ENCODE results near the gene SIX2.
"Not testable (repeated sequence)": the region's sequence is repeated elsewhere in the genome, so short reads cannot be mapped to it uniquely, and the experiment has no call there.

The SIX2 gene

DNA sequence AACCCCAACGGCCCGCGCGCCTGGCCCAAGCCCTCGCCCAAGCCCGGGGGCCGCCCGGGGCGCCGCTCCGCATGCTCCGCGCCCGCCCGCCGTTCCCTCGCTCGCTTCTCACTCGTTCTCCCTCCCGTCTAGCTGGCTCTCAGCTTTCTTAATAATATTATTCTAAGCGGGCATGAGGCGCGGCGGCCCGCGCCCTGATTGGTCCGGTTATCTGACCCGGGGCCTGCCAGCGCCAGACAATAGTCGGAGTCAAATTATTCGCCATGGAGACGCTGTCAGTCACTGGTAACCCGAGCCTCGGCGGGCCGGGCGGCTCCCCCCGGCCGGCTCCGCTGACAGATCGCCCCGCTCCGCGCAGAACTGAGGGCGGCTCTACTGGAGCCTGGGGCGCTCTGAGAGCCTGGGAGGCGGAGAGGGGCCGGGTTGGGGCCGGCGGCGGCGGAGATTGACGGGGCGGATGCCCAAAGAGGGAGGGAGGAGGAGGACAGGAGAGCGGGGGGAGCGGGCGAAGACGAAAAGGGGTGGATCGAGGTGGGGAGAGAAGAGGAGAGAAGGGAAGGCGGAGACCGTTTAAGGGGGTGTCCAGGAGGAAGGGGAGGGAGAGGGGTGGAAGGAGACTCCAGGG, at the start of gene SIX2:
Gene SIX2, minus strand, starts transcription at position 150 of the 625 bp plus-strand sequence. CDS start 342 bp downstream, outside the sequence.
- DNase-seq, result no peak

DNA sequence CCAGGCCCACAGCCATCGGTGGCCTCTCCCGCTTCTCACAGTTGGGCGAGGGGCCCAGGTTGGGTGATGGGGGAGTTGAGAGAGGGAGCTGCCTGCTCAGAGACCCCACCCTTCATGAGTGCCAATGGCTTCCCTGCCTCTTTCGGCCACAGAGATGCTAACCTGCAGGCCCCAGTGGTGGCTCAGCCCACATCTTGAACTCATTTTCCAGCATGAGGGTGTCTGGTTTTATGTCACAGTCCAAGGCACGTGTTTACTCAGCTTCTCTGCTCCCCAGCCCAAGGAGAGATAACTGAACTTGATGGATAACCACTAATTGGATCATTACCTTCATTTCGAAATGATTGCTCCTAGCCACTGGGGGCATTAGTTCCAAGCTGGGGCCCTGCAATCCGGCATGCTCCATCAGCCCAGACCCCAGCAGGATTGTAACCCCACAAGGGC, 45.9 kb upstream of the SIX2 start:
- no peak for DNase-seq

DNA sequence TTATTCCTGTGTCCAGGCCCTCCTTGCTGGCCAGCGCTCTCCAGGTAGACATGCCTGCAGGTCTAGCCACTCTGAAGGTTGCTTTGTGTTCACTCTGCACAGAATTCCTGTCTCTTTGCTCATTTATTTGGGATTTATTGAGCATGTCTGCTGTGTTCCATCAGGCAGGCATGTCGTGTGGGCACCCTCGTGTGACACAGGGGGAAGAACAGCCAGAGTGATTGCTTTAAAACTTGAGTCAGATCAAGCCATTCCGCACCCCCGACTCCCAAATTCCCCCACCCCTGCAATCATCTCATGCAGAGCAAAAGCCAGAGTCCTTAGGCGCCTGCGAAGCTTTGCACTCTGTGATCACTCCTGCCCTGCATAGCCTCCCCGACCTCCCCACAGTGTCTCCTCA, 44.7 kb upstream of the SIX2 start:
- no peak for DNase-seq

DNA sequence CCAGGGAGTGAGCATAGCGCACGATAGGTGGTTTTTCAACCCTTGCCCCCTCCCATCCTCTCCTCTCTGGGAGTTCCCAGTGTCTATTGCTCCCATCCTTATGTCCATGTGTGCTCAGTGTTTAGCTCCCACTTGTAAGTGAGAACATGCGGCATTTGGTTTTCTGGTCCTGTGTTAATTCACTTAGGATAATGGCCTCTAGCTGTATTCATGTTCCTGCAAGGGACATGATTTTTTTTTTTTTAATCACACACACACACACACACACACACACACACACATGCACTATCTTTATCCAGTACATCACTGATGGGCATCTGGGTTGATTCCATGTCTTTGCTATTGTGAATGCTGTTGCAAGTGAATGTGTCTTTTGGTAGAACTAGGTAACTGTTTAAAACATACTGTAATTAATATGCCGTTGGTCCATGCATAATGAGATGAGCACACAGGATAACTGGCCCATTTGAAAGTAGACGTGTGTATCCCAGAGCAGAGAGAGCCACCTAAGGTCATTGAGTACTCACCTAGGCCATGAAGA, 43.2 kb upstream of the SIX2 start:
- DNase-seq, result no peak

DNA sequence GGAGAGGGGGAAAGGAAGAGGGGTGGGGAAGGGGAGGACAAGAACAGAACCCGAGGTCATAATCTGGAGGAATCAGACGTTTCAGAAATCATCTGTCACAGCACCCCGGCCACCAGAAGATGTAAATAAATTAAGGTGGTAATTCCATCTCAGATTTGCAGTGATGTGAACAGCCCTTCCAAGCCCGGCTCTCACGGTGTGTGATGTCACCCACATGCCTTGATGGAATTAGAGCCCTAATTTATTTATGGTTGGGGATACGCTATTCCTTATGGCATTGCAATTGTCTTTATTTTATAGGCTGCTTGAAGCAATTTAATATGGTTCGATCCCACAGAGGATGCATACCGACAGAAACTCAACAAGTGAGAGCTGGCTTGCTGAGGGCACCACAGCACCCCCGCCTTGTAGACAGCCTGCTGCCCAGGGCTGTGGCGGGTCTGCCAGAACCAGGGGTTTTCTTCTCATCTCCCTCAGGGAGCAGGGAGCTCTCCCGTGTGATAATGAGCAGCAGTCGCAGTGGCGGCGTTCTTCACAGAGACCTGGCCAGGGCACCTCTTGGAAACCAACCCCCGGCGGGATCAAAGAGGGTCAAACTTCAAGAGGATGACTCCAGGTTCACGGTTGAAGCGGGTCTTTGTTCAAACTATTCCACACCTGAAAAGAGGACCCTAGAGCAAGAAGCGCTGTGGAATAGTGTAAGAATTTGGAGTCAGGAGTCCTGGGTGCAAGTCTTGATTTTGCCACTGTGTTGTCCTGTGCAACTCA, 40.5 kb upstream of the SIX2 start:
- DNase-seq, result no peak

DNA sequence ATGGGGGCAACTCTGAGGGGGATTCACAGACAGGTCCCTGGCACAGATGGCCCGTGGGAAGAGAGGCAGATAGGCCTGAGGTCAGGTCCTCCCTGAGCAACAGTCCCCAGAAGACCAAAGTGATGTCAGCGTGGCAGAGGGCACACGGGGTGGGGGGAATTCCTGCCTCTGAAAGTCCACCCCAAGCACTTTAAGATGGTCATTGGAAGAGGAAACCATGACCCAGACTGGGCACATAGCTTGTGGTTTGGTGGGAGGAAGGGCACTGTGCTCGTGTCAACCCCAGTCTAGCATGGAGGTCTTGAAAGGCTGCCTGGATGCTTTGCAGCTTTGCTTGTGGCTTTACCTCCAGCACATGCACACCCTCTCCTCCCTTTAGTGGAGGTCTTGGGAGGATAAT, 38.0 kb upstream of the SIX2 start:
- DNase-seq, result no peak

DNA sequence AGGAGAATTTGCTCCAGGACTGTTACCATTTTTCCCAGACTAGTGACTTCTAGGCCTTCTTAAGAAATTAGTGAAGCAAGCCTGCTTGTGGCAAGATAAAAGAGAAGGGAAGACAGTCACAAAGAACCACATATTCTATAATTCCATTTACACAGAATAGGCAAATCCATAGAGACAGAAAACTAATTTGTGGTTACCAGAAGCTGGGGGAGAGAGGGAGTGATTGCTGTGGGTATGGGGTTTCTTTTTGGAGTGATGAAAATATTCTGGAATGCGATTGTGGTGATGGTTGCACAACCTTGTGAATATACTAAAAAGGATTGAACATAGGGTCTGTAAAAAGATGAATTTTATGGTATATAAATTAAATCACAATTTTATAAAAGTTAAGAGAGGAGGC, 37.5 kb upstream of the SIX2 start:
- DNase-seq, result no peak

DNA sequence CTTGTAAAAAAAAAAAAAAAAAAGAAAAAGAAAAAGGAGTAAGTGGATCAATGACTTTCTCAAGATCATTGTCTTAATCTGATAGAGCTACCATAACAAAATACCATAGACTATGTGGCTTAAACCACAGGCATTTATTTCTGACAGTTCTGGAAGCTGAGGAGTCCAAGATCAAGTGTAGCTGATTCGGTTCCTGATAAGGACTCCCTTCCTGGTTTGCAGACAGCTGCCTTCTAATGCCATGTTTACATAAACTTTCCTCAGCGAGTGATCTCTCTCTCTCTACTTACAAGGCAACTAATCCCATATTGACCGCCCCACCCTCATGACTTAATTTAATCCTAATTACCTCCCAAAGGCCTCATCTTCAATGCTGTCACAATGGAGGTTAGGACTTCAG, 36.5 kb upstream of the SIX2 start:
- no peak for DNase-seq

DNA sequence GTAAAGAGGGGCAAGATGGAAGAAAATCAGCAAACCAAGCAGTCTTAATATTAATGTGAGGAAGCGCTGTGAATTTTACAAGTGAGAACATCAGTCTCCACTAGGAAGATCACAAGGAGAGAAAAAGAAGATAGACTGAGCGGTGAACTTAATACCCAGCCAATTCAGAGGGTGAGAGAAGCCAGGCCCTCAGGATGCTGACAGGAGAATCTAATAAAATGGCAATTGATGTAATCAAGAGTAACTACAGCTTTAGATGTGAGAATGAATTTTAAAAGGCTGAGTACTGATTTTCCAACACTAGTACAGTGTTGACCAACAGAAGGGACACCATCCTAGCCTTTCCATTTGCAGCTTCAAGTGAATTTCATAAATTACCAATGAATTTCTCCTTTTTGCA, 35.7 kb upstream of the SIX2 start:
- no peak for DNase-seq

DNA sequence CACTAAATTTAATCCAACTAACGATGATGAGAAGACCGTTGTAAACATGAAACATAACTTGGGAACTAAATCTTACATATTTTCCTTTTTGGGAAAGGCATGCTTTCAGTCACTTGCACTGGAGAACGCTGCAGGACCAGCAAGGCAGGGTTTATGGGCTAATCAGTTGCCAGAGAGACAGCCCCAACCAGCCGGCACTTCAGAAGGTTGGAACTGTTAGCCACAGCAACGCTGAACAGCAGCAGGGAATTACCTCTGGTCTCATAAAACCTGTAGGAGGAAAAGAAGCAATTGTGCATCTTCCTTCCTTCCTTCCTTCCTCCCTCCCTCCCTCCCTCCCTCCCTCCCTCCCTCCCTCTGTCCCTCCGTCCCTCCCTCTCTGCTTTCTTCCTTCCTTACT, 33.9 kb upstream of the SIX2 start:
- no peak for DNase-seq

DNA sequence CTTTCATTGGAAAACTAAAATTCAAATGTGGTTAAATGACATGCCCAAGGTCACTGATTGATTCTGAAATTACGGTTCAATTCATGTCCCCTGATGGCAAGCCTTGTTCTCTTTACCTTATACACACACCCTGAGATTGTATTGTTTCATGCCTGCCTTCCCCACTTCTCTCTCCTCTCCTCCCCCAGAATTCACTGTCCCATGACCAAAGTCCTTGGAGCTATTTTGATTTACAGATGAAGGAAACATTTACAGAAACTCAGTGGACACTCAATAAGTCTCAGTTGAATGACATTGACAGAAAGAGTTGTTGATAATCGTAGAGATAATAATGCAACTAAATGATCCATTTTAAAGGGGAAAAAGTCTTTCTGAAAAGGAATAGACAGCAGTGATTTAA, 33.1 kb upstream of the SIX2 start:
- DNase-seq, result no peak

DNA sequence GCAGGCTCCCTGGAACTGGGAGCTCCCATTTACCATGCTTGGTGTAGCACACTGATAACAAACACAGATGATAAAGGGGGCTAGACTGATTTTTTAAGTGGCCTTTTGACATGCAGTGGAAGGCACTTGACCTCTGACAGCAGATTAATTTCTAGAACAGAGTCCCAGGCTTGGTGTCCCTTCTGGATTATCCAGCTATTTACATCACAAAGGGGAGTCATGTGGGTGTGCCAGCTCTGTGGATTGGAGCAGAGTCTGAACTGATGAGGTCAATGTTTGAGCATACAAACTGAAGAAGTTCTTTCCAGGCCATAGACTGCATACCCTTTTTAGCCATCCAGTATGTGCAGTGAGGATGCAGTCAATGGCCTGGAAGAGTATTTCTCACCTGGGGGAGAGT, 31.5 kb upstream of the SIX2 start:
- no peak for DNase-seq

DNA sequence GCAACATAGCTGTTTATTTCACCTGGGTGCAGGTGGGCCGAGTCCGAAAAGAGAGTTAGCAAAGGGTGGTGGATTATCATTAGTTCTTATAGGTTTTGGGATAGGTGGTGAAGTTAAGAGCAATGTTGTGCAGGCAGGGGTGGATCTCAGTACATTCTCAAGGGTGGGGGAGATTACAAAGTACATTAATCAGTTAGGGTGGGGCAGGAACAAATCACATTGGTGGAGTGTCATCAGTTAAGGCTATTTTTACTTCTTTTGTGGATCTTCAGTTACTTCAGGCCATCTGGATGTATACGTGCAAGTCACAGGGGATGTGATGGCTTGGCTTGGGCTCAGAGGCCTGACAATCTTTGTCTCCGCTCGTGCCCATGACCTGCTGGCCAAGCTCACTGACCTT, 30.6 kb upstream of the SIX2 start:
- DNase-seq, result not testable (repeated sequence)

DNA sequence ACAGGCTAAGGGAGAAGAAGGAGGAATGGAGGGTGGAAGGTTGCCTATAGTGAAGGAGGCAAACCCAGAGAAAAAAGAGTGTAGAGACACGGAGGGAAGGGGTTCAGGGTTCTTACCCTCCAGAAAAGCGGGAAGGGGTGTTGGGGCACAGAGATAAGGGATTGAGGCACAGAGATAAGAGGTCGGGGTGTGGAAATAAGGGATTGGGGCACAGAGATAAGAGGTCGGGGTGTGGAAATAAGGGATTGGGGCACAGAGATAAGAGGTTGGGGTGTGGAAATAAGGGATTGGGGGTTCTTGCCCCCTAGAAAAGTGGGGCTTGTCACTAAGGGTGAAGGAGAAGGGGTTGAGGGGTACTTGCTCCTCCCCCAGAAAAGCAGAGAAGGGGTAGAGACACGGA, 29.6 kb upstream of the SIX2 start:
- DNase-seq, result not testable (repeated sequence)

DNA sequence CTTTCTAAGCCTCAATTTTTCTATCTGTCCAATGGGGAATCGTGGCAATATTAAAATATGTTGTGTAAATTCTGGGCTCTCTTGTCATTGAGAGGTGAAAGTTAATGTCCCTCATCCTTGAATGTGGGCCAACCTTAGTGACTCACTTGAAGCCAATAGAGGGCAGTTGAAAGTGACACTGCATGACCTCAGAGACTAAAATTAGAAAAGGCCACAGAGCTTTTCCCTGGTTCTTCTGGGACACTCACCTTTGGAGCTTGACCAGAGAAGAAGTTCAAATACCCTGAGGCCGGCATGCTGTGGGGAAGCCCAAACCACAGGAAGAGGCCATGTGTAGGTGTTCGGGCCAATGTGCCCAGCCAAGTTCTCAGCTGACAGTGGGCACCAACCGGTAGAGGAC, 24.1 kb upstream of the SIX2 start:
- no peak for DNase-seq

DNA sequence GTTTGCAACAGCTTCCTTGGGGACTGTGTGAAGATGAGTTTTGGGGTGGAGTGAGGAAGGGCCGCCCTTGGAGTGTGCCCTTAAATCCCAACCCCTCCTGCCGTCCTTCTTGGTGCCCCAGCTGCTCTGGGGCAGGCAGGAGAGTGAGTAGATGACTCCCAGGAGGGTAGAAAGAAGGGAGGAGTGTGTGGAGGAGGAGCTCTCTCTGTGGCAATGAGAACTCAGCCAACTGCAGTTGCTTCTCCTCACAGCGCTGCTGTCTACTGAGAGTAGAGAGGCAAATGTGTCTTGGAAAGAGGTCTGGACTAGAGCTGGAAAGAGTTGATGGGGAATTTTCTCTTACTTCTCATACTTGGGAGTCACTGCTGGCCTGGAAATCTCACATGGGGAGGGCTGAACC, 21.8 kb upstream of the SIX2 start:
- DNase-seq, result no peak

DNA sequence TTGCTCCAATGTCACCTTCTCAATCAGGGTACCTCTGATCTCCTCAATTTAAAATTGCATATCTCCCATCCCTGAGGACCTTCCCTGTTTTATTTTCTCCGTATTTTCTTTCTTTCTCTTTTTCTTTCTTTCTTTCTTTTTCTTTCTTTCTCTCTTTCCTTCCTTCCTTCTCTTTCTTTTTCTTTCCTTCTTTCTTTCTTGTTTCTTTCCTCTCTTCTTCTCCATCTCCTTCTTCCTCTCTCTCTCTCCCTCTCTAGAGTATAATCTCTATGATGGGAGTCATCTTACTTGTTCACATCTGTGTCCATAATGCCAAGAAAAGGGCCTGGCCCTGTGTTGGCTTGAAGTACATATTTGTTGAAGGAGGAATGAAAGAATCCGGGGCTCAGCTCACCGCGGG, 21.3 kb upstream of the SIX2 start:
- no peak for DNase-seq

DNA sequence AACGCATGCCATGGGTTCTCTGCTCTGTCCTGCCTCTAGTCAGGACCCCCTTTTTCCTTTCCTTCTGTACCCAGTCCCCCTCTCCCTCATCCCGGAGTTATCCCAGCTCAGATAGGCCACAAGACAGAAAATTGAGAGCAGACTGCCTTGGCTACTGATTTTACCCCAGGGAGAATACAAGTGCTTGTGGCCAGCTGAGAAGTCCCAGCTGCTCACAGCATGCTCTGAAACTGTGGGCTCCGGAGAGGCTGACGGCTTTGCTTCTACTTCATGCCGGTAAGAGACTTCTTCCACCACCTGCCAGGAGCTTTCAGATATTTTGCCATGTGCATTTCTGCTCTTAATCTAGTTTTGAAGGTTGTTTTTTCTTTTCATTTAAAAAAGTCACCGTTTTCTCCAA, 20.0 kb upstream of the SIX2 start:
- no peak for DNase-seq

DNA sequence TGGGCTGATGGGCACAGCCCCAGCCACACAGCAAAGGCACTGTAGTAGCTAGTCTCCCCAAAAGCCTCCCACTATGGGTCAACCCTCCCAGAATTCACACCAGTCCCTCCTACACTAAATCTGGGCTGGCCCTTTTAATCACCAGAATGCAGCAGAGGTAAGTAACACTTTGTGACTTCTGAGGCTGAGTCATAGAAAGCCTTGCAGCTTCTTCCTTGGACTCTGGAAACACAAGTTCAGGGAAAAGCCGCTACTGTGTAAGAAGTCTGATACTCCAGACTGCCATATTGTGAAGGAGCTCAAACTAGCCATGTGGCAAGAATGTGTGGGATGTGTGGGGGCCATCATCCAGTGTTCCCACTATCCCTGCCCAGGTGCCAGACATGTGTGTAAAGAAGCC, 19.0 kb upstream of the SIX2 start:
- no peak for DNase-seq

DNA sequence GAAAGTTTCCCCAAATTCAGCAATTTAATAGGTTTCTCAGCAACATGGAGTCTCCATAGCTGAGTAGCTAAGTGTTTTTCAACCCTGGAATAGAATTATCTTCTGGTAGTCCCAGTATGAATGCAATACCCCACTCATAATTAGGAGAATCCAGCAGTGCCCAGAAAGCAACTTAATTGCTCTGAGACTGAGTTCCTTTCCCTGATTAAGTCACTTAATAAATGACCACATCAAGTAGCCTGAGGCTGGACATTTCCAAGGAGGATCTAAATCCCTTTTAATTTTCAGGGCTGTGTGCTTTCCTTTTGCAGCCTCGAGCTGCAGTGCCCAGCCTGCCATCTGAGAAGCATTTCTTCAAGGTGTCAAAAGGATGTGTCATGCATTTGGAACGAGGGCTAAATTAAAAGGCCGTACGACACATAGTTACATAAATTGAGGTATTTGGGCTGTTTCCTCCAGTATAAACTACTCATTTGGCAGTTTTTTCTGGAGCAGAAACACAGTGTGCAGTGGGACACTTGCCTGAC, 17.7 kb upstream of the SIX2 start:
- no peak for DNase-seq

DNA sequence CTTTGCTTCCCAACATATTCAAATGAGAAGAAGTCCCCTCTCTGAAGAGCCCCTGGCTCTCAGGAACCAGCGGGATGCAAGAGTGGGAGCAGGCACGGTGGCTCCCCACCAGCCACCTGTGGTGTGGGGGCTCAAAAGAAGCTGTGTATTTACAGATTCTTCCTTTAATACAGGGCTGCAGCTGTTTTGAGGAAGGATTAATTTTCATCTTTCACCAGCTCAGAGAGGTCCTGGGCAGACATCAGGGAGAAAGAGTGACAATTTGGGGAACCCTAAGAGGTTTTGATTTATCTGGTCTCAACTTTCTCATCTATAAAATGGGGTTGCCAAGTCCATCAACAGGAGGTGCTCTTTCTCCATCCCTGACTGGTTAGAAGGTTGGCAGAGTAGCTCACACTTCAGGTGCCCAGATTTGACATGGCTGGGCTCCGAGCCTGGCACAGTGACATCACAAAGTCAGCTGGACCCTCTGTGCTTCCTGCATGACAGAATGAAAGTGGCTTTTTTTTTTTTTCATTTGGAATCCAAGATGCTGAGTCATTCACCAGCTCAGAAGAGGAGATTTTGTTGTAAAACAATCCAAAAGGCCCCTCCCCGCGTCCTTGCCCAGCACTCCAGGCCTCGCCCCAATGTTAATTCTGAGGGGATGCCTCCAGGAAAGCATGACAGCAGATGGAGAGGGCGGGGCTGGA, 15.5 kb upstream of the SIX2 start:
- no peak for DNase-seq

DNA sequence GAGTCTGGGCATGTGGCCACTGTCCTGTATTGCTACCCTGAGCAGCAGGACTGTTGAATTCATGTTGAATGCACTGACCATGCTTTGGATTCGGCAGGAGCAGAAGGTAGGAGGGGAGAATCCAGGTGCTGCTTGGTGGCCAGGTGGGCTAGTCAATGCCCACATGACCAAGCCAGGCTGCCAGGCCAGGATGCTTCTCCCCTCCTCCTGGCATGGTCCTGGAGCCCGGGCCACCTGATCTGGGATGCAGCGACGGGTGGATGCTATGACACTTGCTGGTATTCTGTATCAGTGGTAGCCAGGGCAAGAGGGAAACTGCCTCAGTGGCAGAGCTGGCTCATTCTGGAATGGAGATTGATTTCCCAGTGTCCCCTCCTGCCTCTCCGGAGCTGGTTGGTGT, 14.8 kb upstream of the SIX2 start:
- DNase-seq, result no peak

DNA sequence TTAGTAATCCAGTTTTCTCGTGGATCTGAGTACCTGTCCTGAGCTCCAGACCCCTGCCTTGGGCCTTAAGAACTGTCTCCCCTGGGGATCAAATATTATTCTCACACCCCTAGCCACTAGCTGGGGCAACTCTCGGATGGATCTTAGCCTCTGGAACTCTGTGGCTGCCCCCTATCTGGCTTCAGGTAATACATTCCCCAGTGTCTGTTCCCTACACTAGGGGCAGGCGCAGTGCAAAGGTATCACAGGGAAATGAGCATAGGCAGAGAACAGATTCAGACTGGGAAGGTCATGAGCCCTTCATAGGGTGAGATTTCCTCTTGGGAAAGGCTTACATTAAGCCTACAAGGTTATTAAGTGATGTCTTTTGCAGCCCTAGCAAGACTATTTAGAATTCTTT, 11.2 kb upstream of the SIX2 start:
- no peak for DNase-seq

DNA sequence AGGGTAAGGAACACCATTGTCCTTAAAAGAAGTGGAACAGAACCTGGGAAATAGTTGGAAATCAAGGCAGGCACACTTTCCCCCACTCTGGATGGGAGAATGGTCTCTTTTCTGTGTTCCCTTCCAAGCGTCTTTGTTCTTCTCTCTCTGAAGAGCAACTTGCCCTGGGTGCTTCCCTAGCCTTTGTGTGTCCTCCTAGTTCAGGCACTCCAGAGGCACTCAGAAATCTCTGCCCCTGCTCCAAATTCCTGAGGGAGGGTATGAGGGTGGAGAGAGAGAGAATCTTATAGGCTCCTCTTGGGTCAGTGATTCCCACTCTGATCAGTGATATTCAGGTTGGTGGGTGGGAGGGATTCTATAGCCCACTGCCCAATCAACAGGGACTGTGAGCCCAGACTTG, 8.8 kb upstream of the SIX2 start:
- no peak for DNase-seq

Measured in CD4-positive, alpha-beta T cell treated with Interferon gamma for 1 hour (primary cell).